NCI-H345 treated with DMSO at 0.1 percent for 48 hours (cell line): ENCODE data around the gene NFIX.

Experiments
- DNase-seq: peaks from one replicate; lab custom pipeline; 2025; ENCODE audit not compliant: unreplicated experiment; lab: John Stamatoyannopoulos, UW

Gene NFIX

GRCh38 chr19:13070425-13071140 is 75.3 kb downstream of the NFIX start:
- DNase-seq = no peak

- DNase-seq = no peak
Measured at GRCh38 chr19:13071444-13072187, 76.3 kb downstream of the NFIX start.

- DNase-seq = no peak
Measured at GRCh38 chr19:13072188-13072908, 77.1 kb downstream of the NFIX start.

GRCh38 chr19:13073263-13073662 is 78.0 kb downstream of the NFIX start:
- DNase-seq = no peak

- no peak for DNase-seq
Measured at GRCh38 chr19:13074378-13074777, 79.1 kb downstream of the NFIX start.

GRCh38 chr19:13076320-13076719 is 81.0 kb downstream of the NFIX start:
- DNase-seq = no peak

GRCh38 chr19:13076787-13077186 is 81.5 kb downstream of the NFIX start:
- no peak for DNase-seq

- DNase-seq = no peak
Measured at GRCh38 chr19:13077240-13077639, 82.0 kb downstream of the NFIX start.

GRCh38 chr19:13078381-13078780 is 83.1 kb downstream of the NFIX start:
- no peak for DNase-seq

- no peak for DNase-seq
Measured at GRCh38 chr19:13078897-13079541, 83.7 kb downstream of the NFIX start.

GRCh38 chr19:13079542-13079986 is 84.3 kb downstream of the NFIX start:
- no peak for DNase-seq

GRCh38 chr19:13082192-13083007 is 87.1 kb downstream of the NFIX start:
- peak; percentile 2 for DNase-seq

- no peak for DNase-seq
Measured at GRCh38 chr19:13083008-13083404, 87.7 kb downstream of the NFIX start.

- no peak for DNase-seq
Measured at GRCh38 chr19:13083627-13084026, 88.4 kb downstream of the NFIX start.

- DNase-seq = no peak
Measured at GRCh38 chr19:13085666-13086065, 90.4 kb downstream of the NFIX start.

GRCh38 chr19:13086341-13086740 is 91.1 kb downstream of the NFIX start:
- DNase-seq = no peak

- DNase-seq = no peak
Measured at GRCh38 chr19:13087295-13087694, 92.0 kb downstream of the NFIX start.

GRCh38 chr19:13087795-13088537 is 92.7 kb downstream of the NFIX start:
- no peak for DNase-seq

- no peak for DNase-seq
Measured at GRCh38 chr19:13089139-13089856, 94.0 kb downstream of the NFIX start.
